Mesenchymal stem cell (in vitro differentiated cells and primary cell): ENCODE measurements around the gene PERCC1.
"Not testable (repeated sequence)": the region's sequence is repeated elsewhere in the genome, so short reads cannot be mapped to it uniquely, and the experiment has no call there.

Experiments used
- DNase-seq: peaks from one replicate; pipeline ENCODE4 v3.0.0-alpha.2; 2013
- H2AFZ ChIP-seq: one replicate; pipeline ENCODE4 v1.6.1; 2013; ENCODE audit warnings: low read depth, mild to moderate bottlenecking, control low read depth, inconsistent platforms, low read length, moderate library complexity
- H2AK5ac ChIP-seq: 2 replicates; pipeline ENCODE4 v1.6.1; 2013; ENCODE audit warnings: low read length, moderate library complexity, mild to moderate bottlenecking, inconsistent platforms; ENCODE audit not compliant: severe bottlenecking
- H2BK120ac ChIP-seq: one replicate; pipeline ENCODE4 v1.6.1; 2013; ENCODE audit warnings: low read depth, mild to moderate bottlenecking, inconsistent platforms, low read length, moderate library complexity
- H2BK12ac ChIP-seq, 2 experiments: one replicate each; pipeline ENCODE4 v1.6.1; 2013; ENCODE audit warnings: inconsistent platforms in 2 of 2, low read length in 2 of 2, mild to moderate bottlenecking in 2 of 2, moderate library complexity in 2 of 2, control low read depth in 1 of 2
- H2BK15ac ChIP-seq: one replicate; pipeline ENCODE4 v1.6.1; 2013; ENCODE audit warnings: mild to moderate bottlenecking, low read depth, inconsistent platforms; ENCODE audit not compliant: poor library complexity, severe bottlenecking
- H2BK5ac ChIP-seq: 2 replicates; pipeline ENCODE4 v1.6.1; 2013; ENCODE audit warnings: low read depth, mild to moderate bottlenecking, low read length, control low read depth, inconsistent platforms; ENCODE audit not compliant: poor library complexity, severe bottlenecking
- H3K14ac ChIP-seq, 2 experiments: one replicate each; pipeline ENCODE4 v1.6.1; 2013; ENCODE audit warnings: inconsistent platforms in 2 of 2, low read length in 2 of 2, control low read depth in 1 of 2, mild to moderate bottlenecking in 1 of 2, moderate library complexity in 1 of 2
- H3K18ac ChIP-seq, 2 experiments: one replicate each; pipeline ENCODE4 v1.6.1; 2013; ENCODE audit warnings: inconsistent platforms in 2 of 2, low read length in 2 of 2, control low read depth in 1 of 2, low read depth in 1 of 2, mild to moderate bottlenecking in 1 of 2
- H3K23ac ChIP-seq, 2 experiments: one replicate each; pipeline ENCODE4 v1.6.1; 2013; ENCODE audit warnings: inconsistent platforms in 2 of 2, low read length in 2 of 2, mild to moderate bottlenecking in 2 of 2, moderate library complexity in 2 of 2, control low read depth in 1 of 2
- H3K27ac ChIP-seq: 2 replicates; pipeline ENCODE4 v1.5.1; 2013; ENCODE audit warnings: mild to moderate bottlenecking, moderate library complexity, low read length, control low read depth, inconsistent platforms; ENCODE audit not compliant: poor library complexity, severe bottlenecking
- H3K27me3 ChIP-seq, 2 experiments: 2 replicates each; pipeline versions ENCODE4 v1.6.1 to v1.7.0; 2013; ENCODE audit warnings: low read length in 2 of 2, mild to moderate bottlenecking in 2 of 2, moderate library complexity in 2 of 2, control low read depth in 1 of 2, inconsistent platforms in 1 of 2; ENCODE audit not compliant: control insufficient read depth in 1 of 2, insufficient read depth in 1 of 2
- H3K36me3 ChIP-seq, 2 experiments: 2 replicates each; pipeline versions ENCODE4 v1.6.1 to v1.7.0; 2013; ENCODE audit warnings: low read length in 2 of 2, control low read depth in 1 of 2, inconsistent platforms in 1 of 2, low read depth in 1 of 2, mild to moderate bottlenecking in 1 of 2; ENCODE audit not compliant: insufficient read depth in 2 of 2, control insufficient read depth in 1 of 2
- H3K4ac ChIP-seq, 2 experiments: one replicate each; pipeline ENCODE4 v1.6.1; 2013; ENCODE audit warnings: inconsistent platforms in 2 of 2, low read length in 2 of 2, mild to moderate bottlenecking in 2 of 2, moderate library complexity in 2 of 2, control low read depth in 1 of 2, low read depth in 1 of 2
- H3K4me1 ChIP-seq: 2 replicates; pipeline ENCODE4 v1.6.1; 2013; ENCODE audit warnings: low read depth, low read length, control low read depth; ENCODE audit not compliant: control insufficient read depth, insufficient read depth
- H3K4me2 ChIP-seq: 2 replicates; pipeline ENCODE4 v1.6.1; 2013; ENCODE audit warnings: low read length, mild to moderate bottlenecking, inconsistent platforms; ENCODE audit not compliant: poor library complexity, severe bottlenecking
- H3K4me3 ChIP-seq, 2 experiments: 2 replicates each; pipeline versions ENCODE4 v1.5.1 to v1.7.0; 2013; ENCODE audit warnings: low read length in 2 of 2, mild to moderate bottlenecking in 2 of 2, control low read depth in 1 of 2, low read depth in 1 of 2; ENCODE audit not compliant: insufficient read depth in 1 of 2
- H3K79me1 ChIP-seq: replicated peaks from 2 replicates; pipeline ENCODE4 v1.6.1; 2013; ENCODE audit warnings: mild to moderate bottlenecking, control low read depth, low read length, inconsistent platforms; ENCODE audit not compliant: poor library complexity, severe bottlenecking
- H3K9ac ChIP-seq: 2 replicates; pipeline ENCODE4 v1.7.0; 2013; ENCODE audit warnings: mild to moderate bottlenecking, low read length, moderate library complexity
- H3K9me3 ChIP-seq: 2 replicates; pipeline ENCODE4 v1.7.0; 2013; ENCODE audit warnings: mild to moderate bottlenecking, low read length; ENCODE audit not compliant: control insufficient read depth
- H4K8ac ChIP-seq: one replicate; pipeline ENCODE4 v1.6.1; 2013; ENCODE audit warnings: inconsistent platforms, mild to moderate bottlenecking, low read length, moderate library complexity
- H4K91ac ChIP-seq: one replicate; pipeline ENCODE4 v1.6.1; 2013; ENCODE audit warnings: mild to moderate bottlenecking, low read length, inconsistent platforms
- WGBS: methylation state at CpG from one replicate; pipeline ENCODE4 v1.1.7; 2013; ENCODE audit warnings: mixed read lengths; 5-methylcytosine and 5-hydroxymethylcytosine counted together

The PERCC1 gene

GRCh38 chr16:1475552-1476114 is 44.8 kb downstream of the PERCC1 start:
- Histone ChIP-seq H3K4ac (peak overlapping the region; percentile 91 to 92), H3K4me2 (peak overlapping the region; percentile 93), H4K8ac (peak overlapping the region; percentile 100), H2AFZ (no peak overlapping the region), H3K4me3 (peak overlapping the region; percentile 84 to 99), H2BK120ac (peak overlapping the region; percentile 97), H3K9me3 (no peaks in the 10 kb centered on the region), H3K27me3 (no peaks in the 10 kb centered on the region), H3K9ac (peak overlapping the region; percentile 96), H2BK15ac (no peak overlapping the region), H4K91ac (peak overlapping the region; percentile 95), H3K18ac (peak overlapping the region; percentile 89 to 93), H3K36me3 (peaks cover 4 to 9% of the 10 kb centered on the region in 2 experiments), H2AK5ac (peak overlapping the region; percentile 80), H3K23ac (peak overlapping the region; percentile 34 to 44), H3K14ac (no peak overlapping the region), H3K4me1 (peaks cover 32% of the 10 kb centered on the region), H2BK12ac (no peak overlapping the region), H2BK5ac (no peak overlapping the region), H3K27ac (no peak overlapping the region), H3K79me1 (peaks cover 23% of the 10 kb centered on the region)
- DNase-seq: no peak
- WGBS: 85% methylated on average over 15 of the region's 15 CpGs

- no peak overlapping the region for H3K18ac ChIP-seq
- peak overlapping the region in 1 of 2 experiments; percentile 20 for H3K4me3 ChIP-seq
- H3K23ac ChIP-seq: no peak overlapping the region
- peaks cover 22% of the 10 kb centered on the region for H3K4me1 ChIP-seq
- no peak overlapping the region for H2BK12ac ChIP-seq
- no peak overlapping the region for H2AK5ac ChIP-seq
- no peak overlapping the region for H3K4me2 ChIP-seq
- no peak overlapping the region for H2BK5ac ChIP-seq
- H3K14ac ChIP-seq: no peak overlapping the region
- DNase-seq: no peak
- H4K8ac ChIP-seq: no peak overlapping the region
- no peak overlapping the region for H4K91ac ChIP-seq
- no peak overlapping the region for H3K9ac ChIP-seq
- no peak overlapping the region for H2BK15ac ChIP-seq
- no peaks in the 10 kb centered on the region for H3K36me3 ChIP-seq
- H2BK120ac ChIP-seq: no peak overlapping the region
- peaks cover 2% of the 10 kb centered on the region for H3K9me3 ChIP-seq
- H3K79me1 ChIP-seq: peaks cover 17% of the 10 kb centered on the region
- no peaks in the 10 kb centered on the region for H3K27me3 ChIP-seq
- no peak overlapping the region for H3K4ac ChIP-seq
- no peak overlapping the region for H2AFZ ChIP-seq
- WGBS: 93% methylated on average over 10 of the region's 10 CpGs
- no peak overlapping the region for H3K27ac ChIP-seq
These were observed 46.2 kb downstream of the PERCC1 start for GRCh38 chr16:1477033-1477432.

GRCh38 chr16:1478937-1479336 is 48.1 kb downstream of the PERCC1 start:
- not testable (repeated sequence) for DNase-seq, H2AFZ ChIP-seq, H2BK12ac ChIP-seq, H2BK15ac ChIP-seq, H3K23ac ChIP-seq, H4K8ac ChIP-seq, H3K27ac ChIP-seq, H3K36me3 ChIP-seq, H3K18ac ChIP-seq, H3K4me2 ChIP-seq, H3K4me3 ChIP-seq, H3K9ac ChIP-seq, H2BK120ac ChIP-seq, H4K91ac ChIP-seq, H3K9me3 ChIP-seq, H2BK5ac ChIP-seq, H2AK5ac ChIP-seq, H3K14ac ChIP-seq, H3K4ac ChIP-seq
- WGBS: 92% methylated on average over 6 of the region's 9 CpGs
- H3K27me3 ChIP-seq: peaks cover 9 to 11% of the 10 kb centered on the region in 2 experiments
- peaks cover 17% of the 10 kb centered on the region for H3K79me1 ChIP-seq
- peaks cover 15% of the 10 kb centered on the region for H3K4me1 ChIP-seq

- Histone ChIP-seq H2BK120ac (no peak overlapping the region), H2AK5ac (no peak overlapping the region), H3K4me1 (no peaks in the 10 kb centered on the region), H3K4me3 (no peak overlapping the region), H3K36me3 (no peaks in the 10 kb centered on the region), H3K18ac (no peak overlapping the region), H3K4me2 (no peak overlapping the region), H2BK12ac (no peak overlapping the region), H3K4ac (peak overlapping the region in 1 of 2 experiments; percentile 30), H3K79me1 (no peaks in the 10 kb centered on the region), H3K9me3 (peaks cover 2% of the 10 kb centered on the region), H2BK5ac (no peak overlapping the region), H3K27ac (no peak overlapping the region), H2BK15ac (no peak overlapping the region), H3K14ac (no peak overlapping the region), H4K8ac (no peak overlapping the region), H3K9ac (no peak overlapping the region), H3K23ac (no peak overlapping the region), H4K91ac (no peak overlapping the region), H3K27me3 (peaks cover 9 to 13% of the 10 kb centered on the region in 2 experiments), H2AFZ (no peak overlapping the region)
- WGBS: 84% methylated on average over 27 of the region's 28 CpGs
- no peak for DNase-seq
These were observed 51.3 kb downstream of the PERCC1 start for GRCh38 chr16:1481906-1482835.
